Measurements from ENCODE around the gene COX5B.
"Not testable (repeated sequence)": the region's sequence is repeated elsewhere in the genome, so short reads cannot be mapped to it uniquely, and the experiment has no call there.

Gene COX5B

GRCh38 chr2:97654791-97655190 lies 8.9 kb downstream of the COX5B start:
- DNase-seq: no peak

- DNase-seq: no peak
These were observed 10.4 kb downstream of the COX5B start for GRCh38 chr2:97656129-97656755.

GRCh38 chr2:97656905-97657587 lies 11.2 kb downstream of the COX5B start:
- DNase-seq: no peak

- DNase-seq: no peak
These were observed 12.3 kb downstream of the COX5B start for GRCh38 chr2:97657986-97658690.

GRCh38 chr2:97658691-97659157 lies 12.9 kb downstream of the COX5B start:
- DNase-seq: no peak

GRCh38 chr2:97659256-97660043 lies 13.6 kb downstream of the COX5B start:
- DNase-seq: no peak

- no peak for DNase-seq
These were observed 14.3 kb downstream of the COX5B start for GRCh38 chr2:97660044-97660774.

- DNase-seq: no peak
These were observed 15.0 kb downstream of the COX5B start for GRCh38 chr2:97660775-97661389.

GRCh38 chr2:97661927-97662326 lies 16.1 kb downstream of the COX5B start:
- no peak for DNase-seq

- DNase-seq: no peak
These were observed 16.6 kb downstream of the COX5B start for GRCh38 chr2:97662386-97662894.

GRCh38 chr2:97662895-97663625 lies 17.2 kb downstream of the COX5B start:
- peak; percentile 31 to 56 for DNase-seq

- DNase-seq: no peak
These were observed 17.7 kb downstream of the COX5B start for GRCh38 chr2:97663626-97663961.

GRCh38 chr2:97663962-97664635 lies 18.2 kb downstream of the COX5B start, which contains the start of gene ACTR1B:
Gene ACTR1B (minus strand): TSS chr2:97664044. CDS start chr2:97663890, 154 bp downstream.
- peak; percentile 94 to 97 for DNase-seq

- DNase-seq: no peak
These were observed 18.7 kb downstream of the COX5B start for GRCh38 chr2:97664636-97664970.

GRCh38 chr2:97669448-97669847 lies 23.6 kb downstream of the COX5B start, which contains the start of gene C2orf92:
Gene C2orf92 (plus strand): TSS chr2:97669713. CDS start chr2:97669789, 76 bp downstream.
- DNase-seq: no peak

GRCh38 chr2:97670471-97670870 lies 24.6 kb downstream of the COX5B start:
- DNase-seq: no peak

GRCh38 chr2:97671526-97671925 lies 25.7 kb downstream of the COX5B start:
- no peak for DNase-seq

GRCh38 chr2:97672606-97673140 lies 26.8 kb downstream of the COX5B start:
- DNase-seq: not testable (repeated sequence)

GRCh38 chr2:97673182-97673914 lies 27.5 kb downstream of the COX5B start:
- no peak for DNase-seq

All from SHP77 (cell line).